IMR-90 (cell line): Measurements from ENCODE around the gene DRD2.

Source experiments
- CTCF ChIP-seq: conservative IDR thresholded peaks from 2 replicates; pipeline ENCODE4 v1.5.1; 2012; ENCODE audit warnings: mild to moderate bottlenecking, low read depth, low read length, improper control_type of control experiment
- POLR2A ChIP-seq: IDR thresholded peaks from 2 replicates; pipeline ENCODE4 v1.6.1; 2012; ENCODE audit warnings: mild to moderate bottlenecking, low read depth, low read length

- TF ChIP-seq CTCF (no peak), POLR2A (no peak)
These were observed 29.4 kb upstream of the DRD2 start for GRCh38 chr11:113504586-113504985.
